GM12878 (cell line): ENCODE results near the gene IP6K3. TPM values are rescaled to one million over a fixed set of nuclear protein-coding genes. Genes with fewer than 3 reads are reported as not detected.

Experiments
- ATAC-seq: fragments of 200-7000 bp; cut with Tn5 transposase; 3 replicates; pipeline ENCODE4 v1.9.1; 2020; ENCODE audit warnings: mild to moderate bottlenecking, moderate library complexity
- BruUV-seq: library from RNA; stranded (reverse); fragments of 400-500 nt; replicated peaks from 2 replicates; lab custom pipeline; 2021; lab: Mats Ljungman, UMichigan
- CTCF ChIA-PET: fragments of 300-600 bp; sonication (Branson Sonifier 250); formaldehyde crosslinking; extraction: SDS; loops from one replicate; lab custom pipeline; 2021; ENCODE audit warnings: inconsistent platforms; lab: Yijun Ruan, JAX
- POLR2A ChIA-PET: fragments of 350-600 bp; formaldehyde crosslinking; extraction: SDS; loops from one replicate; lab custom pipeline; 2021; ENCODE audit warnings: inconsistent platforms; lab: Charles Lee
- RAD21 ChIA-PET: fragments of 300-600 bp; sonication (Branson Sonifier 250); formaldehyde crosslinking; loops from one replicate; lab custom pipeline; 2023; ENCODE audit warnings: antibody characterized with exemption; ENCODE audit not compliant: unreplicated experiment; lab: Charles Lee
- SMC1A ChIA-PET: fragments of 300-600 bp; sonication (Branson Sonifier 250); formaldehyde crosslinking; loops from one replicate; lab custom pipeline; 2023; ENCODE audit not compliant: unreplicated experiment, uncharacterized antibody; lab: Charles Lee
- DNase-seq: peaks from one replicate; pipeline ENCODE4 v3.0.0-alpha.2; 2011; ENCODE audit warnings: low read depth, low spot score
- FAIRE-seq: peaks from 3 replicates; lab custom pipeline; 2011; peaks lifted over from hg19 to GRCh38; lab: Jason Lieb, UNC
- H2AFZ ChIP-seq: 2 replicates; pipeline ENCODE4 v1.6.0; 2011; ENCODE audit warnings: low read depth, low read length, control low read depth; ENCODE audit not compliant: control insufficient read depth
- H3K27ac ChIP-seq: 2 replicates; pipeline ENCODE4 v1.5.1; 2011; ENCODE audit warnings: control low read depth; ENCODE audit not compliant: control insufficient read depth, insufficient read depth
- H3K27me3 ChIP-seq, 2 experiments: replicated peaks in 1 of 2; 2 replicates each; pipeline versions ENCODE4 v1.6.0 to v1.6.1; 2011; ENCODE audit warnings: low read length in 1 of 2; ENCODE audit not compliant: control insufficient read depth in 2 of 2, insufficient read depth in 2 of 2
- H3K36me3 ChIP-seq, 2 experiments: 2 replicates each; pipeline ENCODE4 v1.5.1; 2011; ENCODE audit warnings: low read length in 1 of 2; ENCODE audit not compliant: control insufficient read depth in 2 of 2, insufficient read depth in 2 of 2
- H3K4me1 ChIP-seq: 2 replicates; pipeline ENCODE4 v1.6.1; 2011; ENCODE audit warnings: mild to moderate bottlenecking, low read length, moderate library complexity, mixed read lengths; ENCODE audit not compliant: control insufficient read depth, insufficient read depth
- H3K4me2 ChIP-seq: 2 replicates; pipeline ENCODE4 v1.6.0; 2011; ENCODE audit warnings: control low read depth; ENCODE audit not compliant: control insufficient read depth, insufficient read depth
- H3K4me3 ChIP-seq: fragments of 200-600 bp; sonication (generic); 2 replicates; pipeline ENCODE4 v1.5.1; 2016
- H3K79me2 ChIP-seq: 2 replicates; pipeline ENCODE4 v1.6.0; 2011; ENCODE audit warnings: low read length; ENCODE audit not compliant: control insufficient read depth, insufficient read depth
- H3K9ac ChIP-seq: 2 replicates; pipeline ENCODE4 v1.8.0; 2011; ENCODE audit warnings: low read length, control low read depth, mixed read lengths; ENCODE audit not compliant: control insufficient read depth, insufficient read depth
- H3K9me3 ChIP-seq: replicated peaks from 3 replicates; pipeline ENCODE4 v1.5.1; 2011; ENCODE audit warnings: mild to moderate bottlenecking, low read length; ENCODE audit not compliant: control insufficient read depth, insufficient read depth
- H4K20me1 ChIP-seq: 2 replicates; pipeline ENCODE4 v1.6.0; 2011; ENCODE audit not compliant: control insufficient read depth, insufficient read depth
- CBX5 ChIP-seq: sonication (generic); IDR thresholded peaks from 2 replicates; pipeline ENCODE4 v1.6.1; 2016; ENCODE audit warnings: low read depth, moderate library complexity, mild to moderate bottlenecking, inconsistent platforms
- CREB1 ChIP-seq: IDR thresholded peaks from 2 replicates; pipeline ENCODE4 v1.6.1; 2012; ENCODE audit warnings: low read depth, mild to moderate bottlenecking, inconsistent platforms
- PML ChIP-seq: IDR thresholded peaks from 2 replicates; pipeline ENCODE4 v1.6.1; 2012; ENCODE audit warnings: low read length, inconsistent platforms
- POLR2A ChIP-seq: IDR thresholded peaks from 2 replicates; pipeline ENCODE4 v1.6.1; 2011; ENCODE audit warnings: low read depth, mild to moderate bottlenecking, low read length
- POLR2AphosphoS5 ChIP-seq: IDR thresholded peaks from 2 replicates; pipeline ENCODE4 v1.6.1; 2011; ENCODE audit warnings: mild to moderate bottlenecking, low read length, inconsistent platforms
- POU2F2 ChIP-seq: IDR thresholded peaks from 3 replicates; pipeline ENCODE4 v1.6.1; 2011; ENCODE audit warnings: low read depth, mild to moderate bottlenecking, low read length, borderline replicate concordance
- RB1 ChIP-seq: fragments of 450-650 bp; formaldehyde crosslinking; IDR thresholded peaks from 2 replicates; pipeline ENCODE4 v1.6.1; 2017; ENCODE audit warnings: mild to moderate bottlenecking, borderline replicate concordance
- RELA ChIP-seq: fragments of 450-650 bp; IDR thresholded peaks from 2 replicates; pipeline ENCODE4 v1.8.0; 2014; ENCODE audit warnings: borderline replicate concordance; ENCODE audit not compliant: partially characterized antibody
- SPI1 ChIP-seq: IDR thresholded peaks from 2 replicates; pipeline ENCODE4 v1.6.1; 2011; ENCODE audit warnings: low read depth, mild to moderate bottlenecking, low read length, moderate library complexity, borderline replicate concordance; ENCODE audit not compliant: insufficient read depth
- SUPT20H ChIP-seq: IDR thresholded peaks from 2 replicates; pipeline ENCODE4 v1.6.1; 2011; ENCODE audit warnings: low read depth, mild to moderate bottlenecking, low read length, moderate library complexity, borderline replicate concordance; ENCODE audit not compliant: control insufficient read depth
- TBL1XR1 ChIP-seq: IDR thresholded peaks from 2 replicates; pipeline ENCODE4 v1.6.1; 2012; ENCODE audit warnings: low read depth, low read length, improper control_type of control experiment
- ZNF217 ChIP-seq: fragments of 450-650 bp; IDR thresholded peaks from 2 replicates; pipeline ENCODE4 v1.6.1; 2017; ENCODE audit warnings: antibody characterized with exemption, mild to moderate bottlenecking
- ZNF384 ChIP-seq: IDR thresholded peaks from 2 replicates; pipeline ENCODE4 v1.6.1; 2012; ENCODE audit warnings: low read depth, mild to moderate bottlenecking, low read length, improper control_type of control experiment, borderline replicate concordance
- WGBS: methylation state at CpG from one replicate; pipeline ENCODE4 v1.1.6; 2016; ENCODE audit warnings: low lambda C conversion rate; ENCODE audit not compliant: insufficient replicate concordance, insufficient coverage; ENCODE audit errors: missing lambda C conversion rate; 5-methylcytosine and 5-hydroxymethylcytosine counted together
- in situ Hi-C: fragments of 300-500 bp; cut with MboI; formaldehyde crosslinking; loops from 9 replicates; pipeline ENCODE4 v1.14.3; 2018; ENCODE audit warnings: mixed read lengths
- intact Hi-C: fragments of 100-400 bp; cut with micrococcal nuclease; formaldehyde crosslinking; loops from one replicate; pipeline ENCODE4 v1.14.2; 2022; ENCODE audit not compliant: unreplicated experiment
- polyA plus RNA-seq, 11 experiments: library from polyadenylated mRNA; depleted of rRNA in 4 of 11; unstranded in 6 of 11; stranded (reverse) in 5 of 11; fragments of >200 nt; fragmentation: Nextera tagmentation in 4 of 11; fragmentation: Illumina TruSeq in 1 of 11; extraction: Ambion mirVana in 4 of 11; extraction: Trizol in 1 of 11; gene quantifications; 1 replicate in 1 of 11; 2 replicates in 10 of 11; pipeline versions ENCODE4 v1.2.1 to v1.2.3, GENCODE V29; 2011 to 2016; ENCODE audit warnings: inconsistent platforms in 2 of 11, missing spikeins in 2 of 11, low read depth in 1 of 11
- total RNA-seq, 4 experiments: library from RNA; depleted of rRNA in 3 of 4; stranded (reverse); fragments of >200 nt in 3 of 4; fragmentation: Illumina TruSeq in 1 of 4; extraction: Trizol in 1 of 4; gene quantifications; 2 replicates each; pipeline versions ENCODE4 v1.2.1 to v1.2.3, GENCODE V29; 2013 to 2021

IP6K3 gene
- total and polyA plus RNA-seq, 10 of the 15 experiments (the other 5 are each of a cell fraction or from before 2014, with no cell fraction given): 0.02 to 0.15 (median 0.09) TPM; not detected in 7

GRCh38 chr6:33779895-33780294, 33.2 kb upstream of the IP6K3 start:
- ATAC-seq: no peak
- Histone ChIP-seq H3K27me3 (no peaks in the 10 kb centered on the region), H3K4me2 (no peak overlapping the region), H3K4me3 (no peak overlapping the region), H3K9ac (no peak overlapping the region), H3K36me3 (peaks cover 15 to 45% of the 10 kb centered on the region in 2 experiments), H2AFZ (no peak overlapping the region), H3K4me1 (no peaks in the 10 kb centered on the region), H4K20me1 (no peaks in the 10 kb centered on the region), H3K9me3 (no peaks in the 10 kb centered on the region), H3K79me2 (no peaks in the 10 kb centered on the region), H3K27ac (no peak overlapping the region)
- ChIA-PET SMC1A (no interaction called here), CTCF (interaction anchor here (1.2 to 4.9 kb wide), 3 partner anchors 10 to 69 kb away, joined by 4 to 33 read pairs (median 4); partner anchors contain the start of gene UQCC2), RAD21 (no interaction called here), POLR2A (no interaction called here)
- 86% methylated on average over 13 of the region's 14 CpGs for WGBS
- DNase-seq: no peak
- intact Hi-C loops (no loop called here), in situ Hi-C loops (no loop called here)
- BruUV-seq: no TSS peak
- TF ChIP-seq PML: no peak
- TF ChIP-seq POLR2A: 0 out of 2 replicates have a peak, but pooled peaks have one; percentile 22
- FAIRE-seq: no peak

- WGBS: 80% methylated on average over 7 of the region's 7 CpGs
- no peak overlapping the region for H3K4me2 ChIP-seq
- FAIRE-seq (no peak), DNase-seq (no peak), ATAC-seq (no peak)
- ChIA-PET POLR2A (interaction anchor here (0.5 kb wide), 1 partner anchor 1053 kb away, joined by 3 read pairs; no protein-coding TSS in a partner anchor), RAD21 (no interaction called here), SMC1A (no interaction called here), CTCF (interaction anchor here (1.2 to 4.9 kb wide), 3 partner anchors 10 to 68 kb away, joined by 4 to 33 read pairs (median 4); partner anchors contain the start of gene UQCC2)
- H3K4me1 ChIP-seq: no peaks in the 10 kb centered on the region
- no peaks in the 10 kb centered on the region for H3K27me3 ChIP-seq
- peaks cover 15 to 45% of the 10 kb centered on the region in 2 experiments for H3K36me3 ChIP-seq
- in situ Hi-C loops (no loop called here), intact Hi-C loops (no loop called here)
- H3K9ac ChIP-seq: no peak overlapping the region
- no peak overlapping the region for H3K4me3 ChIP-seq
- TF ChIP-seq ZNF217 (no peak), SPI1 (no peak), CBX5 (no peak), CREB1 (no peak), TBL1XR1 (no peak), POU2F2 (no peak), ZNF384 (no peak), POLR2AphosphoS5 (no peak), RB1 (no peak), SUPT20H (no peak), RELA (no peak)
- no peak overlapping the region for H3K27ac ChIP-seq
- no peaks in the 10 kb centered on the region for H3K79me2 ChIP-seq
- no peak overlapping the region for H2AFZ ChIP-seq
- H4K20me1 ChIP-seq: no peaks in the 10 kb centered on the region
- H3K9me3 ChIP-seq: no peaks in the 10 kb centered on the region
- BruUV-seq: no TSS peak
Observed at GRCh38 chr6:33779290-33779689, 32.6 kb upstream of the IP6K3 start.
